AG04449 (cell line): ENCODE results near the gene ECSCR.

Source experiments
- CTCF ChIA-PET: fragments of 350-600 bp; formaldehyde crosslinking; extraction: SDS; loops from one replicate; lab custom pipeline; 2021; ENCODE audit warnings: antibody characterized with exemption; lab: Yijun Ruan, JAX
- POLR2A ChIA-PET: fragments of 400-600, 350-600 bp; formaldehyde crosslinking; extraction: SDS; loops from one replicate; lab custom pipeline; 2020; ENCODE audit warnings: antibody characterized with exemption, inconsistent platforms; lab: Yijun Ruan, JAX
- DNase-seq: peaks from one replicate; pipeline ENCODE4 v3.0.0-alpha.2; 2010; ENCODE audit warnings: low read depth, low spot score
- H3K4me3 ChIP-seq: 2 replicates; pipeline ENCODE4 v1.5.1; 2011; ENCODE audit warnings: low read depth, mild to moderate bottlenecking, control low read depth, low read length
- TF ChIP-seq, protein P1 (sequence below): IDR thresholded peaks from one replicate; pipeline ENCODE4 v1.5.1; 2011; ENCODE audit warnings: mild to moderate bottlenecking, moderate library complexity, low read length, control low read depth, inconsistent platforms; ENCODE audit not compliant: insufficient read depth; ENCODE audit errors: missing control alignments

ECSCR gene

GRCh38 chr5:139457241-139457640 is 5.3 kb downstream of the ECSCR start:
- ChIA-PET CTCF (interaction anchor here (0.9 to 3.4 kb wide), 2 partner anchors 9 to 56 kb away, joined by 3 to 10 read pairs; no protein-coding TSS in a partner anchor), POLR2A (no interaction called here)
- TF ChIP-seq, protein P1, sequence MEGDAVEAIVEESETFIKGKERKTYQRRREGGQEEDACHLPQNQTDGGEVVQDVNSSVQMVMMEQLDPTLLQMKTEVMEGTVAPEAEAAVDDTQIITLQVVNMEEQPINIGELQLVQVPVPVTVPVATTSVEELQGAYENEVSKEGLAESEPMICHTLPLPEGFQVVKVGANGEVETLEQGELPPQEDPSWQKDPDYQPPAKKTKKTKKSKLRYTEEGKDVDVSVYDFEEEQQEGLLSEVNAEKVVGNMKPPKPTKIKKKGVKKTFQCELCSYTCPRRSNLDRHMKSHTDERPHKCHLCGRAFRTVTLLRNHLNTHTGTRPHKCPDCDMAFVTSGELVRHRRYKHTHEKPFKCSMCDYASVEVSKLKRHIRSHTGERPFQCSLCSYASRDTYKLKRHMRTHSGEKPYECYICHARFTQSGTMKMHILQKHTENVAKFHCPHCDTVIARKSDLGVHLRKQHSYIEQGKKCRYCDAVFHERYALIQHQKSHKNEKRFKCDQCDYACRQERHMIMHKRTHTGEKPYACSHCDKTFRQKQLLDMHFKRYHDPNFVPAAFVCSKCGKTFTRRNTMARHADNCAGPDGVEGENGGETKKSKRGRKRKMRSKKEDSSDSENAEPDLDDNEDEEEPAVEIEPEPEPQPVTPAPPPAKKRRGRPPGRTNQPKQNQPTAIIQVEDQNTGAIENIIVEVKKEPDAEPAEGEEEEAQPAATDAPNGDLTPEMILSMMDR = no peak

DNA sequence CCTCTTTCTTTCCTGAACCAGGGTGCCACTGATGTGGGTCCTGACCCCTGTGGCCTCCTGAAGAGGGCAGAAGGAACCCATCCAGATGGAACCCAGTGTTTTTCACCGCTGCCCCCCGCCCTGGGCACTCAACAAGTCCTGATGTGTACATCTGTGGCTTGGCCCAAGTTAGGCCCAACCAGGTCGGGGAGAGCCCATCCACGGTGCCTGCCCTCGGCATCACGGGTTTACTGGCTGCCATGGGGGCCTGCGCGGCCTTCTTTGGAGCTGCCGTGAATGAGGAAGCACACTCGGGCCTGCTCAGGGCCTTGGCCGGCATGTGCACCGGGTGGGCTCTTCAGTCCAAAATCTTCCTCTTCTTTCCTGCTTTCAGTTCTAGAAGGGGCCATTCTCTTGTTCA is 5.8 kb downstream of the ECSCR start:
- H3K4me3 ChIP-seq = no peak overlapping the region
- TF ChIP-seq, protein P1 = no peak
- no peak for DNase-seq
- ChIA-PET POLR2A (no interaction called here), CTCF (interaction anchor here (2.2 kb wide), 1 partner anchor 11 kb away, joined by 7 read pairs; no protein-coding TSS in a partner anchor)

More at GRCh38 chr5:139457241-139457640, 5.3 kb downstream of the ECSCR start:
- DNase-seq = no peak
- H3K4me3 ChIP-seq = no peak overlapping the region

DNA sequence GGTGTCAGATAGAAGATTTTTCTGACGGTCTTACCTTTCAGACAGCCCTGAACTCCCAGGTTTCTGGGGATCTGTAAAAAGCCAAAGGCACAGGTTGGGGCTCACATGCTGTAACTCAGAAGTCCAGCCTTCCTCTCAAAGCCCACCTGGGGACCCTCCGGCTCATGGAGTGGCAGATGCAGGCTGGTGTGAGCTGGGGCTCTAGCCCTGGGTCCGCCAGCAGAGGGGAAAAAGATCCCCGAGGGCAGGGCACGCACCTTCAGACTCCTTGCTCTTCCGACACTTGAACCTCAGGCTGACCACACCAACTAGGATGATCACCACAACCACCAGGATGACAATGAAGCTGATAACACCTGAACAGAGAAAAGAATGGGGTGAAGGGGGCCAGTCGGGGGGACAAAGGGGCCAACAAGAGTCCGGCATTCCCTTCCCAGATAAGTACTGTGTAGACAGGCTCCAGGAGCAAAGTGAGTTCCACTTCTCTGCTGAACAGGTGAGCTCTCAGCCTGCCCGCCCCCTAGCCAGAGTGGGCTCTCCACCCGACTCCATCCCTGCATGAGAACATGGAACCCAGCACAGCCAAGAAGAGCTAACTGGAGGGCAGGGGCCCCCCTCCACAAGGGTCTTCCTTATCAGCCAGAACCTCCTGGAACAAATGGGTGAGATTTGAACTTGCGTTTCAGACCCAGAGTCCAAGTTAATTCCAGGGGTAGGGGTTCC is 7.8 kb downstream of the ECSCR start:
- POLR2A ChIA-PET = no interaction called here
- no peak overlapping the region for H3K4me3 ChIP-seq
- CTCF ChIA-PET = interaction anchor here (1.1 to 2.2 kb wide), 2 partner anchors 9 to 59 kb away, joined by 3 to 7 read pairs; no protein-coding TSS in a partner anchor
- TF ChIP-seq, protein P1 = no peak
- no peak for DNase-seq

GRCh38 chr5:139453683-139454567 is 8.6 kb downstream of the ECSCR start:
- ChIA-PET CTCF (no interaction called here), POLR2A (no interaction called here)

GRCh38 chr5:139451878-139452660 is 10.5 kb downstream of the ECSCR start:
- TF ChIP-seq, protein P1 = no peak
- ChIA-PET CTCF (no interaction called here), POLR2A (no interaction called here)
- no peak overlapping the region for H3K4me3 ChIP-seq
- DNase-seq = no peak

More at GRCh38 chr5:139453683-139454567, 8.6 kb downstream of the ECSCR start:
- H3K4me3 ChIP-seq = no peak overlapping the region
- DNase-seq = no peak
- TF ChIP-seq, protein P1 = no peak
